ENCODE measurements around the gene CCDC167. TPM values are rescaled to one million over a fixed set of nuclear protein-coding genes. Genes with fewer than 3 reads are reported as not detected.

Gene CCDC167
- total RNA-seq, 6 experiments from 2014 or later: 19.0 to 23.8 (median 22.4) TPM

GRCh38 chr6:37467718-37468117 lies 32.0 kb downstream of the CCDC167 start:
- TF ChIP-seq, protein P1, sequence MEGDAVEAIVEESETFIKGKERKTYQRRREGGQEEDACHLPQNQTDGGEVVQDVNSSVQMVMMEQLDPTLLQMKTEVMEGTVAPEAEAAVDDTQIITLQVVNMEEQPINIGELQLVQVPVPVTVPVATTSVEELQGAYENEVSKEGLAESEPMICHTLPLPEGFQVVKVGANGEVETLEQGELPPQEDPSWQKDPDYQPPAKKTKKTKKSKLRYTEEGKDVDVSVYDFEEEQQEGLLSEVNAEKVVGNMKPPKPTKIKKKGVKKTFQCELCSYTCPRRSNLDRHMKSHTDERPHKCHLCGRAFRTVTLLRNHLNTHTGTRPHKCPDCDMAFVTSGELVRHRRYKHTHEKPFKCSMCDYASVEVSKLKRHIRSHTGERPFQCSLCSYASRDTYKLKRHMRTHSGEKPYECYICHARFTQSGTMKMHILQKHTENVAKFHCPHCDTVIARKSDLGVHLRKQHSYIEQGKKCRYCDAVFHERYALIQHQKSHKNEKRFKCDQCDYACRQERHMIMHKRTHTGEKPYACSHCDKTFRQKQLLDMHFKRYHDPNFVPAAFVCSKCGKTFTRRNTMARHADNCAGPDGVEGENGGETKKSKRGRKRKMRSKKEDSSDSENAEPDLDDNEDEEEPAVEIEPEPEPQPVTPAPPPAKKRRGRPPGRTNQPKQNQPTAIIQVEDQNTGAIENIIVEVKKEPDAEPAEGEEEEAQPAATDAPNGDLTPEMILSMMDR (IDR thresholded peaks at IDR 0.05): no peak
- Mint-ChIP-seq H3K9me3 (peaks cover 10% of the 10 kb centered on the region), H3K27ac (no peak overlapping the region)

GRCh38 chr6:37463110-37463509 lies 36.6 kb downstream of the CCDC167 start:
- Mint-ChIP-seq H3K4me1 (ENCODE audit: low read depth) (no peaks in the 10 kb centered on the region; the same call in 1 of the 2 replicates), H3K27ac (no peak overlapping the region), H3K36me3 (ENCODE audit: low read depth) (peaks cover 53% of the 10 kb centered on the region), H3K4me3 (no peak overlapping the region), H3K9me3 (peaks cover 10% of the 10 kb centered on the region), H3K27me3 (ENCODE audit: insufficient read depth) (no peaks in the 10 kb centered on the region; the same call in 1 of the 2 replicates)
- TF ChIP-seq, protein P1 (IDR thresholded peaks at IDR 0.05): no peak
- DNase-seq: no peak

More at GRCh38 chr6:37467718-37468117, 32.0 kb downstream of the CCDC167 start:
- H3K4me3 Mint-ChIP-seq: no peak overlapping the region
- no peak for DNase-seq
- H3K27me3 Mint-ChIP-seq (ENCODE audit: insufficient read depth): no peaks in the 10 kb centered on the region
- peaks cover 45% of the 10 kb centered on the region for H3K36me3 Mint-ChIP-seq (ENCODE audit: low read depth)
- peaks cover 3% of the 10 kb centered on the region for H3K4me1 Mint-ChIP-seq (ENCODE audit: low read depth)

GRCh38 chr6:37460805-37461204 lies 38.9 kb downstream of the CCDC167 start:
- H3K9me3 Mint-ChIP-seq: no peaks in the 10 kb centered on the region
- H3K27me3 Mint-ChIP-seq (ENCODE audit: insufficient read depth): peaks cover 2% of the 10 kb centered on the region
- no peak overlapping the region for H3K27ac Mint-ChIP-seq
- peaks cover 46% of the 10 kb centered on the region for H3K36me3 Mint-ChIP-seq (ENCODE audit: low read depth)
- no peak overlapping the region for H3K4me3 Mint-ChIP-seq
- TF ChIP-seq, protein P1 (IDR thresholded peaks at IDR 0.05): no peak
- peaks cover 21% of the 10 kb centered on the region for H3K4me1 Mint-ChIP-seq (ENCODE audit: low read depth)
- no peak for DNase-seq

GRCh38 chr6:37459981-37460800 lies 39.5 kb downstream of the CCDC167 start:
- Mint-ChIP-seq H3K4me1 (ENCODE audit: low read depth) (peaks cover 27% of the 10 kb centered on the region), H3K9me3 (no peaks in the 10 kb centered on the region), H3K27me3 (ENCODE audit: insufficient read depth) (peaks cover 2% of the 10 kb centered on the region), H3K36me3 (ENCODE audit: low read depth) (peaks cover 52% of the 10 kb centered on the region), H3K4me3 (no peak overlapping the region), H3K27ac (no peak overlapping the region)
- TF ChIP-seq, protein P1 (IDR thresholded peaks at IDR 0.05): no peak
- no peak for DNase-seq

GRCh38 chr6:37456816-37457560 lies 42.7 kb downstream of the CCDC167 start:
- H3K27me3 Mint-ChIP-seq (ENCODE audit: insufficient read depth): peaks cover 2% of the 10 kb centered on the region
- peaks cover 62% of the 10 kb centered on the region for H3K36me3 Mint-ChIP-seq (ENCODE audit: low read depth)
- H3K27ac Mint-ChIP-seq: peak overlapping the region; percentile 98
- H3K9me3 Mint-ChIP-seq: no peaks in the 10 kb centered on the region
- H3K4me3 Mint-ChIP-seq: peak overlapping the region; percentile 71
- TF ChIP-seq, protein P1 (IDR thresholded peaks at IDR 0.05): no peak
- peaks cover 55% of the 10 kb centered on the region for H3K4me1 Mint-ChIP-seq (ENCODE audit: low read depth)
- DNase-seq: peak; percentile 90
